ENCODE measurements around the gene TMEM44.
"Not testable (repeated sequence)": the region's sequence is repeated elsewhere in the genome, so short reads cannot be mapped to it uniquely, and the experiment has no call there.

TMEM44 gene

DNA sequence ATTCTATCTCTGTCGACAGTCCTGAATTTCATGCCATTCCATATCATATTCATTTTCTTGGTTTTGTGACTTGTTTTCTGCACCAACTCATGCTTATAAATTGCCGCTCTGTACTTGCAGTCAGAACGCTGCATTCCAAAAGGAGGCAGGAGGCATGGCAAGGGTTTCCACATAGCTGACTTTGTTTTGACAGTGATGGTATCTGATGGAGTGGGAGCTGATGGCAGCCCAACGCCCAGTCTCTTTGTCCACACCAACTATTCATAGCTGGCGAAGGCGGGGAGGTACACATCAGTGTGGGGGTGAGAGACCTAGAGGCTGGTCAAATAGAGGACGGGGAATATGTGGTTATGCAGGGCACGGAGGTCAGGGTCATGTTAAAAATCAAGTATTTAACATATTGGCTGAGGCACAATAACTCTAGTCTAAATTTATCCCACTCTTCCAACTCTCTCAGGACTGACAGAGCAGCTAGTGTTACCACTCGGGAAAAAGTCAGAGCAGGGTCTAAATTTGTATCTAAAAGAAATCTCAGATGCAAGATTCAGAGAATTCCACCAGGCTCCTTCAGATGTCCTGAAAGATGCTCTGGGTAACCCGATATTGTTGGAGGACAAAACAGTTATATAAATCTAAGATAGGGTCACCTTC, 78.6 kb downstream of the TMEM44 start:
- no peak for DNase-seq (ENCODE audit: low read depth)

DNA sequence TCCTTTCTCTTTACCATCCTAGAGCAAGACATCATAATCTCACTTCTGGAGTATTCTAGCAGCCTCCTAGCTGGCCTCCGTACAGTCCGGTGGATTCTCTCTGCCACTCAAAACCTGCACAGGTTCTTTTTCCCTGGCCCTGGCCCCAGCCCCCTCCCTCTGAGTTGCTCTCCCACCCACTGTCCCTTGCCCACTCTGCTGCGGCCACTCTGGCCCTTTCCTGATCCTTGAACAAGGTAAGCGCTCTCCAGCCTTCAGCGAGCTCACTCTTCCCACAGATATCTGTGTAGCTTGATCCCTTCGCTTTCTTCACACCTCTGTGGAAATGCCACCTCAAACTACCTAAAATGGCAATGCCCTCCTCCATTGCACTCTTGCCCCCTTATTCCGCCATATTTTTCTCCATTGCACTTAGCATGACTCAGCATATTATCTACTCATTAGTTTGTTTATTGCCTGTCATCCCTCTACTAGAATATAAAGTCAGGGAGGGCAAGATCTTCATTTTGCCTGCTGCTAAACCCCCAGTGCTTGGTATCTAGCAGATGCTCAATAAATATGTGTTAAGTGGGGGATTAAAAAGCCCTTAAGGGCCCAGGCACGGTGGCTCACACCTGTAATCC, 80.8 kb downstream of the TMEM44 start:
- DNase-seq (ENCODE audit: low read depth) = no peak

DNA sequence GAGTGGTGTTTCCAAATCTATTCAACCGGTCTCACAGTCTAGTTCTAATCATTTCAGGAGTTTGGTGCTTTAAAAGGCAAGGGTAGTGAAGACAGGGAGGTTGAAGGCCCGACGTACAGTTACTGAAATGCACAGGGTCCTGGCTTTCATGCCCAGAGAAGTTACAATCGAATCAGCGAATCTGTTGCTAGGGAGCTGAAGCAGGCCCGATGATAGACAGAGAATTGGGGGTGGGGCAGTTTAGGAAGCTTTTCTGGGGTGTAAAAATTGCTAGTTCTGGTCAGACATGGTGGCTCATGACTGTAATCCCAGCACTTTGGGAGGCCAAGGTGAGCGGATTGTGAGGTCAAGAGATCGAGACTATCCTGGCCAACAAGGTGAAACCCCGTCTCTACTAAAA, 83.4 kb downstream of the TMEM44 start:
- no peak for DNase-seq (ENCODE audit: low read depth)

DNA sequence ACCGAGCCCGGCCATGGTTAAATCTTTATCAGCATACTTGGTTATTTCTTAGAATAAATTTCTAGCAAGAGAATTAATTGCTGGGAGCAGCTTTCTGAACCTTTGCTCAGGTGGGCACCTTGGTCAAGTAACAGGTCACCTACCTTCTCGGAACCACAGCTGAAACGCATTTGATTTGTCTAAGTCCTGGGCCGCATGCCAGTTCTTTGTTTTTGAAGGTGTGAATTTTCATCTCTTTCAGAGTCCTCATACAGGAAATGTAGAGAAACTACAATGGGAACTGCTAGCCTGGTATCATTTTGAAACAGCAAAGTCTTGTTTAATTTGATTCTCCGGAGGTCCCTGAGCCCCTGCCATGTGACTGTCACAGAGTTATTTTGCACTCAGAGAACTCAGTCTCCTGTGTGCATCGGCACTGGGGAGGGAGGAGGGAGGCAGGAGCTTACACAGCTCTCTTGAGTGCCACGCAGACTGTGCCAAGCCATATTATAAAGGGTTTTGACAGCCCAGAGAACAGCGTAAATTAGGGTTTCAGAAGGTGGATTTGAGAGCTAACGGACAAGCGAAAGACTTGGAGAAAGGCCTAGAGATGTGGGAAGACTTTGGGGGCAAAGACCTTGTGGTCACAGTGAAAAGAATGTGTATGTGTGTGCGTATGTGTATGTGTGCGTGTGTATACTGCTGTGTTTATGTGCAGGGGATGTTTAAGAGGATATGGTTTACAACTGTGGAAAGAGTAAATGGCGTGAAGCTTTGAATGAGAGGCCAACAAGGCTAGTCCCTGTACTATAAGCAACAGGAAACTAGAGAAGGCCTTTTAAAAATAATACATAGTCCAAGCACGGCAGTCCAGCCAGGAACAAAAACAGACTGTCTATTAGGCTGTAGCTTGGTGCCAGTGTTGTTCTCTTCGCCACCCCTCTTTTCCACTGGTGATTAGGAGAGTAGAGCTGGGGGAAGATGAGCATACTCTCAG, 84.6 kb downstream of the TMEM44 start:
- no peak for DNase-seq (ENCODE audit: low read depth)

DNA sequence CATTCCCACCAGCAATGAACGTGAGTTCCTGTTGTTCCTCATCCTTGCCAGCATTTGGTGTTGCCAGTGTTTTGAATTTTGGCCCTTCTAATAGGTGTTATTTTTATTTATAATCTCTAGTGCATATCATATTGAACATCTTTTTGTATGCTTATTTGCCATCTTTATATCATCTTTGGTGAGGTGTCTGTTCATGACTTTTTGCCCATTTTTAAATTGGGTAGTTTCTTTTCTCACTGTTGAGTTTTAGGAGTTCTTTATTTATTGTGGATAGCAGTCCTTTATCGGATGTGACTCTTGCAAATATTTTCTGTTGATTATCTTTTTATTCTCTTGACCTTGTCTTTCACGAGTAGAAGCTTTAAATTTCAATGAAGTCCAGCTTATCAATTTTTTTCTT, 86.2 kb downstream of the TMEM44 start:
- no peak for DNase-seq (ENCODE audit: low read depth)

DNA sequence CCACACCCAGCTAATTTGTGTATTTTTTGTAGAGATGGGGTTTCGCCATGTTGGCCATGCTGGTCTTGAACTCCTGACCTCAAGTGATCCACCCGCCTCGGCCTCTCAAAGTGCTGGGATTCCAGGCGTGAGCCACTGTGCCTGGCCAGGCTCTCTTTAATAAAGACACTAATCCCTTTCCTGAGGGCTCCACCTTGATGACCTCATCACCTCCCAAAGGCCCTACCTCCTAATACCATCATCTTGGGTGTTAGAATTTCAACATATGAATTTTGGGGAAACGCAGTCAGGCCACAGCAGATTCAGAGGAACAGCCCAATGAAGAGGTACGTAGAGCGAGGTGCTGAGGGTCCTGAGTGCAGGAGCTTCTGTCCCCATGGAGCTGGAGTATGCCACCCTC, 87.7 kb downstream of the TMEM44 start:
- DNase-seq (ENCODE audit: low read depth) = not testable (repeated sequence)

DNA sequence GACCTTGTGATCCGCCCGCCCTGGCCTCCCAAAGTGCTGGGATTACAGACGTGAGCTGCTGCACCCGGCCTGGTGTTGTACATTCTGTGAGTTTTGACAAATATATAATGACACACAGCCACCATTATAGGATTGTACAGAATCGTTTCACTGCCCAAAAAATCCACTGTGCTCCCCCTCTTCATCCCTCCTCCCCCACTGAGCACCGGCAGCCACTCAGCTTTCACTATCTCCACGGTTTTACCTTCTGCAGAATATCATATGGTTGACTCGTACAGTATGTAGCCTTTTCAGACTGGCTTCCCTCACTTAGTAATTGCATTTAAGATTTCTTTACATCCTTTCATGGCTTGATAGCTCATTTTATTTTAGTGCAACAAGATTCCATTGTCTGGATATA, 89.7 kb downstream of the TMEM44 start:
- no peak for DNase-seq (ENCODE audit: low read depth)

DNA sequence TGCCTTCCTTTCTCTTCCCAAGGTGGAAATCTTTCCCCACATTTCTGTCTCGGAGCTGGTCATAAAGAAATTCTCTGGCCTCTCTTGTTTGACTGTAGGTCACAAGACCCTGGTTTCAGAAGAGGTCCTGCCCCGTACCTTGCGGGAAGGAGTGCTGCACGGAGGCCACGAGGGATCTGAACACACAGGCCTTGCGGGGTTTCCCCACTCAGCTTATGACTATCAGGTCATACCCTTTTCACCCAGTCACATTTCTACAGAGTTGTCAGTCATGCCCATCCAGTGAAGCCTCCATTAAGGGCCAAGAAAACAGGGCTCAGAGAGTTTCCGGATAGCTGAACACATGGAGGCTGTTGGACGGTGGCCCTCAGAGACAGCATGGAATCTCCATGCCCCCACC, 91.7 kb downstream of the TMEM44 start:
- no peak for DNase-seq (ENCODE audit: low read depth)

DNA sequence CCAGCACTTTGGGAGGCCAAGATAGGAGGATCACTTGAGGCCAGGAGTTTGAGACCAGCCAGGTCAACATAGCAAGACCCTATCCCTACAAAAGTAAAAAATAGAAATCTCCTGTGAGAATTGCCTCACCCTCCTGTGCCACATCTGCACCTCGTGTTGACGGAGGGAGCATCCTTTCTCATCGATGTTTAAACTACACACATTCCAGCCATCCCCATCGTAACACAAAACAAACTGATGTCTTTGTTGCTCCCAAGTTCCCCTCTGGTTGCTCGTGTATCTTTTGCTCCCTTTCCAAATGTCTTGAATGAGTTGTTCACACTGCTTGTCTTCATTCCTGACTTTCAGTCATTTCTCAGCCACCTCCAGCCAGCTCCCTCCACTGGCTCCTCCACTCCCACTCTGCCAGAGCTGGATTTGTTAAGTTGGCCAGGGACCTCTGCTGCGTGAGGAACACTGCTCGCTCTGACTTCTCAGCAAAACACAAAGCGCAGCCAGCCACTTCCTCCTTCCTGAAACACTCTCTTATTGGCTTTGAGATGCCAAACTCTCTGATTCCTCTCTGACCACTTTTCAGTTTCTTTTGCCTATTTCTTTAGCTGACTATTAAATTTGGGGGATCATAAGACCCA, 92.8 kb downstream of the TMEM44 start:
- no peak for DNase-seq (ENCODE audit: low read depth)

DNA sequence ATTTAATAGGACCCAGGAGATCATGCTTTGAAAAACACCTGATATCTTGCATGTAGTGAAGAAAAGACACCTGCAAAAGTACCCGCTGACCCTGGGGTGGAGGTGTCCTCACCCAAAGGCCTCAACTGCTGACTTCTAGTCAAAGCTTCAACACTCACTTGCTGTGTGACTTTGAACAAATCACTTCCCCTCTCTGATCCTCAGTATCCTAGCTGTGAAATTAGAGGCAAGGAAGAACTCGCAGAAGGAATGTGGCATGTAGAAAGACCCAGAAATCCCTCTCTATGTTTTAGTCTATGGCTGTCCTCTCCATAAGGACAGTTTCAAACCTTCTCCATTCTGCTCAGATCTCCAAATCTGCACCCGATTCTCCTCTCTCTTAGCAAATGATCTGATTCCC, 93.7 kb downstream of the TMEM44 start:
- no peak for DNase-seq (ENCODE audit: low read depth)

DNA sequence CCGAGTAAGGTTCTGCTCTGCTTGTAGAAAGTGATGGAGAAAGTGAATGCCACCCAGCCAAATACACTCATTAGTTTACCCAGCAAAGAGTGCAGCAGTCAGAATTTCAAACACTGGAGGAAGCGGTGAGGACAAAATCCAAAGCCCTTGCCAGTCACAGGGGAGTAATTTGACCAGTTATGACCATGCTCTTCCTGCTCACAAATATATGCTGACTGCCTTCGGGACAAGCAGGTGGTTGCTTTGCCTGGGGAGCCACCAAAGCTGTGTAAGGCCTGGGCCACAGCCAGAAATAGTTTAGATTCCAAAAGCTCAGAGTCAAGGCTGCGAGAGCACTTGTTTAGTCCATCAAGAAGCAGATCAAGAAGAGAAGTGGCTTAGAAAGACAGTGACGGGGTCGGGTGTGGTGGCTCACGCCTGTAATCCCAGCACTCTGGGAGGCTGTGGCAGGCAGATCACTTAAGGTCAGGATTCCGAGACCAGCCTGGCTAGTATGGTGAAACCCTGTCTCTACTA, 95.4 kb downstream of the TMEM44 start:
- DNase-seq (ENCODE audit: low read depth) = no peak
